Right atrium auricular region (tissue), 2 donors: ENCODE results near the gene PRR16. TPM values are rescaled to one million over a fixed set of nuclear protein-coding genes. Genes with fewer than 3 reads are reported as not detected.

ENCODE experiments used
- DNase-seq: peaks from one replicate; pipeline ENCODE4 v3.0.0-alpha.2; 2019; ENCODE audit warnings: low spot score
- H3K27ac ChIP-seq, 2 donors: fragments of 200-600 bp; sonication (generic); 1 replicate in 1 of 2; 2 replicates in 1 of 2; pipeline ENCODE4 v1.5.1; 2016 to 2019
- H3K27me3 ChIP-seq, 2 donors: fragments of 200-600 bp; sonication (generic); one replicate each; pipeline versions ENCODE4 v1.5.1 to v1.6.0; 2017 to 2019
- H3K36me3 ChIP-seq: fragments of 200-600 bp; sonication (generic); one replicate; pipeline ENCODE4 v1.5.1; 2016
- H3K4me1 ChIP-seq, 2 donors: fragments of 200-600 bp; sonication (generic); one replicate each; pipeline versions ENCODE4 v1.5.1 to v1.6.0; 2017 to 2019
- H3K4me3 ChIP-seq, 2 donors: fragments of 200-600 bp; sonication (generic); 1 replicate in 1 of 2; 2 replicates in 1 of 2; pipeline ENCODE4 v1.5.1; 2017 to 2019; ENCODE audit warnings: mild to moderate bottlenecking in 1 of 2, moderate library complexity in 1 of 2
- H3K9me3 ChIP-seq, 2 donors: fragments of 200-600 bp; sonication (generic); one replicate each; pipeline ENCODE4 v1.5.1; 2019
- total RNA-seq, 2 donors: library from RNA; depleted of rRNA; stranded (reverse); fragments of >200 nt; gene quantifications; one replicate each; pipeline ENCODE4 v1.1.0, GENCODE V29; 2016
- TF ChIP-seq, protein P1 (sequence below), 2 donors: fragments of 200-600 bp; sonication (generic); IDR thresholded peaks; one replicate each; pipeline ENCODE4 v1.5.1; 2019; ENCODE audit warnings: antibody characterized with exemption in 2 of 2

The PRR16 gene
- total RNA-seq, 2 donors from 2014 or later: 1.7 to 6.3 TPM

DNA sequence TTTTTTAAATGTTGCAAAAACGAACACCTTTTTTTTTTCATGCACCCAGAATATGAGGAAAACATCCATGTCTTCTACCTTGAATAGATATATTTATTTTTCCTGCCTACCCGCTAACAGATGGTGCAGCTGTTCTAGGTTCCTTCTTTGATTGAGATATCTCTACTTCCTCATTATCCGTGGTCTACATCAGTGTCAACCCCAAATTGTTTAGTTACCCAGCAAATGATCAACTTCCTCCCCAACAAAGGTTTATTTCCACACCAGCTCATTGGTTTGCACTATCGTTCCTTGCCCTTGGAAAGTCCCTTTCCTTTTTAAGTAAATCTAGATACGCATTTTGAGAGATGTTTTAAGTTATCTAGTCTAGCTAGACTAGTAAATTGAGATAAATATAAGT is 166.4 kb downstream of the PRR16 start:
- Histone ChIP-seq H3K27ac (no peak overlapping the region), H3K4me3 (no peak overlapping the region), H3K4me1 (no peaks in the 10 kb centered on the region), H3K9me3 (no peaks in the 10 kb centered on the region), H3K27me3 (peaks cover 0 to 3% of the 10 kb centered on the region in 2 donors), H3K36me3 (no peaks in the 10 kb centered on the region)
- no peak for DNase-seq
- TF ChIP-seq, protein P1, sequence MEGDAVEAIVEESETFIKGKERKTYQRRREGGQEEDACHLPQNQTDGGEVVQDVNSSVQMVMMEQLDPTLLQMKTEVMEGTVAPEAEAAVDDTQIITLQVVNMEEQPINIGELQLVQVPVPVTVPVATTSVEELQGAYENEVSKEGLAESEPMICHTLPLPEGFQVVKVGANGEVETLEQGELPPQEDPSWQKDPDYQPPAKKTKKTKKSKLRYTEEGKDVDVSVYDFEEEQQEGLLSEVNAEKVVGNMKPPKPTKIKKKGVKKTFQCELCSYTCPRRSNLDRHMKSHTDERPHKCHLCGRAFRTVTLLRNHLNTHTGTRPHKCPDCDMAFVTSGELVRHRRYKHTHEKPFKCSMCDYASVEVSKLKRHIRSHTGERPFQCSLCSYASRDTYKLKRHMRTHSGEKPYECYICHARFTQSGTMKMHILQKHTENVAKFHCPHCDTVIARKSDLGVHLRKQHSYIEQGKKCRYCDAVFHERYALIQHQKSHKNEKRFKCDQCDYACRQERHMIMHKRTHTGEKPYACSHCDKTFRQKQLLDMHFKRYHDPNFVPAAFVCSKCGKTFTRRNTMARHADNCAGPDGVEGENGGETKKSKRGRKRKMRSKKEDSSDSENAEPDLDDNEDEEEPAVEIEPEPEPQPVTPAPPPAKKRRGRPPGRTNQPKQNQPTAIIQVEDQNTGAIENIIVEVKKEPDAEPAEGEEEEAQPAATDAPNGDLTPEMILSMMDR (IDR thresholded peaks at IDR 0.05): no peak

- DNase-seq: no peak
- Histone ChIP-seq H3K4me1 (no peaks in the 10 kb centered on the region), H3K27me3 (peaks cover 0 to 3% of the 10 kb centered on the region in 2 donors), H3K4me3 (no peak overlapping the region), H3K9me3 (no peaks in the 10 kb centered on the region), H3K36me3 (no peaks in the 10 kb centered on the region), H3K27ac (no peak overlapping the region)
- TF ChIP-seq, protein P1 (IDR thresholded peaks at IDR 0.05): no peak
Observed at GRCh38 chr5:120631611-120632010, 167.5 kb downstream of the PRR16 start.

- no peak for DNase-seq
- no peak overlapping the region for H3K27ac ChIP-seq
- H3K9me3 ChIP-seq: no peaks in the 10 kb centered on the region
- H3K4me1 ChIP-seq: no peaks in the 10 kb centered on the region
- no peak overlapping the region for H3K4me3 ChIP-seq
- TF ChIP-seq, protein P1 (IDR thresholded peaks at IDR 0.05): no peak
- H3K27me3 ChIP-seq: peaks cover 0 to 3% of the 10 kb centered on the region in 2 donors
- no peaks in the 10 kb centered on the region for H3K36me3 ChIP-seq
Observed at GRCh38 chr5:120632430-120632829, 168.3 kb downstream of the PRR16 start.

DNA sequence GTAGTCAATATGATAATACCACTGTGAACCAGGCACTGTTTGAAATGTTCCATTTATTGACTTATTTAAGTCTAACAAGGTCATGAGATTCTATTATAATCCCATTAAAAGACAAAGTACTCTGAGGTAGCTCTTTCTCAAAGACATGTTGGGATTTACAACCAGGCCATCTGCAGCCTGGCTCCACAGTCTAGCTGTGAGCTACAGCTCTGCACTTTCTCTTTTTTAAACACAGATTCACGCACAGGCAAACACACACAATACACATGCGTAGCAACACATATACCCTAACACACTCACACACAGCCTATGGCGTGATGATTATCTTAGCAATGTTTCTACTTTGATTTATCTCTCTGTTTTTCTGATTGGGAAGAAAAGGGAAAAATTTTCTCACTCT is 174.3 kb downstream of the PRR16 start:
- Histone ChIP-seq H3K27me3 (no peaks in the 10 kb centered on the region), H3K4me3 (no peak overlapping the region), H3K36me3 (no peaks in the 10 kb centered on the region), H3K27ac (no peak overlapping the region), H3K9me3 (no peaks in the 10 kb centered on the region), H3K4me1 (no peaks in the 10 kb centered on the region)
- DNase-seq: no peak
- TF ChIP-seq, protein P1 (IDR thresholded peaks at IDR 0.05): no peak

GRCh38 chr5:120640778-120641177 is 176.7 kb downstream of the PRR16 start:
- Histone ChIP-seq H3K4me1 (no peaks in the 10 kb centered on the region), H3K27ac (no peak overlapping the region), H3K9me3 (no peaks in the 10 kb centered on the region), H3K4me3 (no peak overlapping the region), H3K27me3 (no peaks in the 10 kb centered on the region), H3K36me3 (no peaks in the 10 kb centered on the region)
- TF ChIP-seq, protein P1 (IDR thresholded peaks at IDR 0.05): no peak
- DNase-seq: no peak

- H3K27me3 ChIP-seq: no peaks in the 10 kb centered on the region
- no peaks in the 10 kb centered on the region for H3K36me3 ChIP-seq
- no peak overlapping the region for H3K27ac ChIP-seq
- H3K4me3 ChIP-seq: no peak overlapping the region
- TF ChIP-seq, protein P1 (IDR thresholded peaks at IDR 0.05): no peak
- no peak for DNase-seq
- no peaks in the 10 kb centered on the region for H3K9me3 ChIP-seq
- H3K4me1 ChIP-seq: no peaks in the 10 kb centered on the region
Observed at GRCh38 chr5:120644516-120644915, 180.4 kb downstream of the PRR16 start.
